Renal cortical epithelial cell (primary cell): ENCODE data around the gene ZDBF2. TPM values are rescaled to one million over a fixed set of nuclear protein-coding genes. Genes with fewer than 3 reads are reported as not detected.
"Not testable (repeated sequence)": the region's sequence is repeated elsewhere in the genome, so short reads cannot be mapped to it uniquely, and the experiment has no call there.

Source experiments
- DNase-seq: peaks from one replicate; pipeline ENCODE4 v3.0.0-alpha.2; 2011; ENCODE audit warnings: low read depth
- total RNA-seq: library from RNA; depleted of rRNA; stranded (reverse); fragments of >200 nt; gene quantifications from 2 replicates; pipeline ENCODE4 v1.2.3, GENCODE V29; 2014

Gene ZDBF2
- 10.1 and 21.7 TPM in 2 replicates for total RNA-seq

GRCh38 chr2:206274434-206275311 is at the start of gene ZDBF2:
Gene ZDBF2 (plus strand): TSS chr2:206274663. CDS start chr2:206281850, 7,187 bp downstream.
- peak; percentile 9 for DNase-seq

DNA sequence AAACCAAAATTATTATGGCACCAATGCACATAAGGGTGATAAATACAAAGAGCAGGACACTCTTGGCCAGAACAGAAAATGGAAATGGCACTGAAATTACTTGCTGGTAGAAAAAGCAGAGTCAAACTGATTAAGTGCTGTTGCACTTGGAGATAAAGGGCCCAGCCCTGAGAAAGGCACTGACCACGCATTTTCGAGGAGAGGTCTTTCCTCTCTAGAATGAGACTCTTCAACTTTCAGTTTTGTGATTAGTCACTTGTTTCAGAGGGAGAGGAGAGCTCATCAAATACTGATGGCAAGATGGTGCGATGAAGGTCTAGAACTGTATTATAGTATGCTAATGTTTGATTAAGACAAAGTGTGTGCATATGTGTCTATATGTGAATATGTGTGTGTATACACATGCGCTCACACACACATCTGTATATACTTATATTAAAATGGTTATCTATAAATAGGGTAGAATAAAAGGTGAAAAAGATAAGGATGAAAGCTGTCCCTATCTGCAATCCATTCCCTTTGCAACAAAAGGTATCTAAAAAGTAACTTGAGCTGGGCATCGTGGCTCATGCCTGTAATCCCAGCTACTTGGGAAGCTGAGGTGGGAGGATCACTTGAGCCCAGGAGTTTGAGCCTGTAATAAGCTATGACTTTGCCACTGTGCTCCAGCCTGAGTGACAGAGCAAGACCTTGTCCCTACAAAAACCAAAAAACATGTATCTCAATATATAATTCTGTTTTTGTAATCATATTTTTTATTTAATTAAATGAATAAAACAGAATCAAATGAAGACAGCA is 48.8 kb upstream of the ZDBF2 start:
- DNase-seq: no peak

DNA sequence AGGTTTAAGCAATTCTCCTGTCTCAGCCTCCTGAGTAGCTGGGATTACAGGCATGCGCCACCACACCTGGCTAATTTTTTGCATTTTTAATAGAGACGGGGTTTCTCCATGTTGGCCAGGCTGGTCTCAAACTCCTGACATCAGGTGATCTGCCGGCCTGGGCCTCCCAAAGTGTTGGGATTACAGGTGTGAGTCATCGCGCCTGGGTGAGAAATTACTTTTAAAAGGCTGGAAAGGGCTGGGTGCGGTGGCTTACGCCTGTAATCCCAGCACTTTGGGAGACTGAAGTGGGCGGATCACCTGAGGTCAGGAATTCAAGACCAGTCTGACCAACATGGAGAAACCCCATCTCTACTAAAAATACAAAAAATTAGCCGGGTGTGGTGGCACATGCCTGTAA is 45.8 kb upstream of the ZDBF2 start:
- not testable (repeated sequence) for DNase-seq

GRCh38 chr2:206229642-206230041 is 44.8 kb upstream of the ZDBF2 start:
- DNase-seq: no peak

- no peak for DNase-seq
Observed at GRCh38 chr2:206230060-206230762, 44.3 kb upstream of the ZDBF2 start.

- no peak for DNase-seq
Observed at GRCh38 chr2:206231669-206232286, 42.7 kb upstream of the ZDBF2 start.

- no peak for DNase-seq
Observed at GRCh38 chr2:206232287-206233035, 42.0 kb upstream of the ZDBF2 start.

- no peak for DNase-seq
Observed at GRCh38 chr2:206239157-206239556, 35.3 kb upstream of the ZDBF2 start.

GRCh38 chr2:206240327-206240726 is 34.1 kb upstream of the ZDBF2 start:
- no peak for DNase-seq

- DNase-seq: no peak
Observed at GRCh38 chr2:206241736-206242135, 32.7 kb upstream of the ZDBF2 start.

GRCh38 chr2:206245265-206245672 is 29.2 kb upstream of the ZDBF2 start:
- no peak for DNase-seq

- DNase-seq: no peak
Observed at GRCh38 chr2:206250041-206250897, 24.2 kb upstream of the ZDBF2 start.

DNA sequence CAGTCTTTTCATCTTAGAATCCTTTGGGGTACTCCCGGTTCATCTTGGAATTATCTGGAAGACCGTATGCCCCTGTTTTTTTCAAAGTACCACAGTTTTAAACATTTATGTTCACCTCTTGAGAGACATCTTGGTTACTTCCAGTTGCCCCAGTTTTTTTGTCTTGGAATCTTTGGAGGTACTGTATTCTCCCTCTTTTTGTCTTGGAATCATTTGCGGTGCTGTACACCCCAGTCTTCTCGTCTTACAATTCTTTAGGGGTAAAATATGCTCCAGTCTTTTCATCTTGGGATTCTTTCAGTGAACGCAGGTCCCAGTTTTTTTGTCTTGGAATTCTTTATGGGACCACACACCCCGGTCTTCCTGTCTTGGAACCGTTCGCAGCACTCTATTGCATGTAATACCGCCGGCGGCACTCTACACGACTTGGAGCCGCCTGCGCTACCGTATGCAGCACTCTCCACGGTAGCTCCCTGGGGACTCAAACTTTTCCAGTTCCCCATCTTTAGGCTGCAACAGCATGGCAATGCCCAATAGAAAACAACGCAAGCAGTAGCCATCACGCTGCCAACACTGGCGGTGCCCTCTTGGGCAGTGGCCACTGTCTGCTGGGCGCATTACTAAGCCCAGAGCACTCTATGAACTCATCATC is 21.2 kb upstream of the ZDBF2 start:
- no peak for DNase-seq

DNA sequence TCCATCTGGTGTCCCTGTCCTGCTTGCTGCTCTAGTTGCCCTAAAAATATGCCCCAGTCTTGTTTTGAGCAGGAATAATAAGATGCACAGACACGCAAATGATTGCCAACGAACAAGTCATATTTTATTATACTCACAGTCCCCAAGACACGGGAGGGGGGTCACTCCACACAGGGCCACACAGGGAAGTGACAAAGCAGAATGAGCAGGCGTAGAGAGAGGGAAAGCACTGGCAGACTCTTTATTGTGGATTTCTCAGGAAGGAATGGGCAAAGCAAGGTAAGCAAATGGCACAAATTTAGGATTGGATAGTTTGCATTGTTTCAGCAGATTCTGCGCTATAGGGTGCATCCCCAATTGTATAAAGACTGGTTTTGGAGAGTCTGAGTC is 20.7 kb upstream of the ZDBF2 start:
- DNase-seq: no peak

- DNase-seq: no peak
Observed at GRCh38 chr2:206255003-206255402, 19.5 kb upstream of the ZDBF2 start.

GRCh38 chr2:206256706-206257205 is 17.7 kb upstream of the ZDBF2 start:
- no peak for DNase-seq

GRCh38 chr2:206257350-206257749 is 17.1 kb upstream of the ZDBF2 start:
- DNase-seq: no peak

GRCh38 chr2:206257861-206258260 is 16.6 kb upstream of the ZDBF2 start:
- no peak for DNase-seq

- DNase-seq: not testable (repeated sequence)
Observed at GRCh38 chr2:206258615-206259014, 15.8 kb upstream of the ZDBF2 start.
